ENCODE data around the gene CTNNA3. TPM values are rescaled to one million over a fixed set of nuclear protein-coding genes. Genes with fewer than 3 reads are reported as not detected.

Gene CTNNA3
- total and polyA plus RNA-seq, 12 donors: 0.03 to 14.4 (median 0.47) TPM; not detected in 1

DNA sequence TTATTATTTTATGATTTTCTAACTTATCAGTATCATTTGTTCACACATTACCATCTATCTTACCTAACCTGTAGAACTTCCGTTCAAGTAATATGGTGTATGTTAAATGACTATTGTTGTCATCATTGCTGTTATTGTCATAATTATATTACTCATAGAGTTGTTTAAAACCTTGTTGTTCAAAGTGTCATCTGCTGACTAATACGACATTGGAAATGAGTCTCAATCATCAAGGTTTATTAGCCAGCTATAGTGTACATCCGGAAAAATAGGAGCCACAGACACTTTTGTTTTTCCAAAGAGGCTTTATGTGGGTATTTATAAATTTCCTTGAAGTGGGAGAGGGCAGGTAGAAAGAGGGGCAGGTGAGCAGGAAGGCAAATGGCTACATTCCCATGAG, 1157.1 kb downstream of the CTNNA3 start:
- intact Hi-C loops (cut with DNase I): no loop called here
- Histone ChIP-seq H3K4me1 (replicated peaks in 1 of 2) (no peaks in the 10 kb centered on the region), H3K36me3 (replicated peaks in 1 of 2) (no peaks in the 10 kb centered on the region), H3K9me3 (replicated peaks in 1 of 3) (no peaks in the 10 kb centered on the region), H3K27me3 (no peaks in the 10 kb centered on the region), H3K4me3 (no peak overlapping the region), H3K27ac (no peak overlapping the region)
- DNase-seq: no peak
- 64 to 76% (median 72%) methylated on average over 3 of the region's 3 CpGs for WGBS, 4 donors
- TF ChIP-seq, protein P1, sequence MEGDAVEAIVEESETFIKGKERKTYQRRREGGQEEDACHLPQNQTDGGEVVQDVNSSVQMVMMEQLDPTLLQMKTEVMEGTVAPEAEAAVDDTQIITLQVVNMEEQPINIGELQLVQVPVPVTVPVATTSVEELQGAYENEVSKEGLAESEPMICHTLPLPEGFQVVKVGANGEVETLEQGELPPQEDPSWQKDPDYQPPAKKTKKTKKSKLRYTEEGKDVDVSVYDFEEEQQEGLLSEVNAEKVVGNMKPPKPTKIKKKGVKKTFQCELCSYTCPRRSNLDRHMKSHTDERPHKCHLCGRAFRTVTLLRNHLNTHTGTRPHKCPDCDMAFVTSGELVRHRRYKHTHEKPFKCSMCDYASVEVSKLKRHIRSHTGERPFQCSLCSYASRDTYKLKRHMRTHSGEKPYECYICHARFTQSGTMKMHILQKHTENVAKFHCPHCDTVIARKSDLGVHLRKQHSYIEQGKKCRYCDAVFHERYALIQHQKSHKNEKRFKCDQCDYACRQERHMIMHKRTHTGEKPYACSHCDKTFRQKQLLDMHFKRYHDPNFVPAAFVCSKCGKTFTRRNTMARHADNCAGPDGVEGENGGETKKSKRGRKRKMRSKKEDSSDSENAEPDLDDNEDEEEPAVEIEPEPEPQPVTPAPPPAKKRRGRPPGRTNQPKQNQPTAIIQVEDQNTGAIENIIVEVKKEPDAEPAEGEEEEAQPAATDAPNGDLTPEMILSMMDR (IDR thresholded peaks at IDR 0.05): no peak
- TF ChIP-seq POLR2A (IDR thresholded peaks at IDR 0.05): no peak

DNA sequence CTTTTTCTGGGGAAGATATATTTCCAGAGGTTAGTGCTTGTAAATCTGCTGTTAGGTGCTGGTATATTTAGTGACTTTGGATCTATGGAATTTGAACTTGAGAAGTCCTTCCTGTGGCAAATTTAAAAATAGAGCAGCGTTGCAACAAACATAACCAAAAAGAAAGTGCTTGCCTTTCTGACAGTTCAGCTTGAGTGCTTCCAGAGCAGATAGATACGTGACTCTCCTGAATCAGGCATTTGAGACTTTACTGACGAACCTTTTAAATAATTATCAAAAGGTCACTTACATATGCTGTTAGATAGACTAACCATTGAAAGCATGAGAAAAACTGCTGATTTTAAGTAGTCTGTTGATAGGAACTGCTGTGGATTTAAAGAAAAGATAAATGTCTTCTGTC, 1157.6 kb downstream of the CTNNA3 start:
- Histone ChIP-seq H3K4me3 (no peak overlapping the region), H3K4me1 (replicated peaks in 1 of 2) (no peaks in the 10 kb centered on the region), H3K27me3 (no peaks in the 10 kb centered on the region), H3K9me3 (replicated peaks in 1 of 3) (no peaks in the 10 kb centered on the region), H3K36me3 (replicated peaks in 1 of 2) (no peaks in the 10 kb centered on the region), H3K27ac (no peak overlapping the region)
- intact Hi-C loops (cut with DNase I): no loop called here
- TF ChIP-seq, protein P1 (IDR thresholded peaks at IDR 0.05): no peak
- no peak for TF ChIP-seq POLR2A (IDR thresholded peaks at IDR 0.05)
- no peak for DNase-seq
- WGBS, 4 donors: 40 to 49% (median 47%) methylated on average over 3 of the region's 3 CpGs

DNA sequence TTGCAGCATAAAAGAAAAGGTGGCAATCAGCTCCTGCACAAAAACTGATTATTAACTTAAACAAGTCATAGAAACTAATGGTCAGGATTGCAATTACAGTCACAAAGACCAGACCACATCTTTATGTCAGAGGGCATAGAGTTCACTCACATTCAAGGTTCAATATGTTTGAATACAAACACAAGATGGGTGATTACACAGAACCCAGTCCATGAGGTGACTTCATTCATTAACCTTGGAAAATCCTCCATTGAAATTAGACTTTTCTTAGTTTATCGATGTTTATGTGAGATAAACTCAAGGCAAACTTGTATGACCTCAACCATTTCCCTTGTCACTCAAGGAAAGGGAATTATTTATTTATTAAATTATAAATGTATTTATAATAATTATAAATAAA, 1158.8 kb downstream of the CTNNA3 start:
- Histone ChIP-seq H3K4me1 (replicated peaks in 1 of 2) (no peaks in the 10 kb centered on the region), H3K9me3 (replicated peaks in 1 of 3) (no peaks in the 10 kb centered on the region), H3K27me3 (no peaks in the 10 kb centered on the region), H3K27ac (no peak overlapping the region), H3K4me3 (no peak overlapping the region), H3K36me3 (replicated peaks in 1 of 2) (no peaks in the 10 kb centered on the region)
- no peak for DNase-seq
- TF ChIP-seq, protein P1 (IDR thresholded peaks at IDR 0.05): no peak
- TF ChIP-seq POLR2A (IDR thresholded peaks at IDR 0.05): no peak
- intact Hi-C loops (cut with DNase I): no loop called here
- WGBS, 4 donors: 61 to 76% (median 68%) methylated on average over 1 of the region's 1 CpG

DNA sequence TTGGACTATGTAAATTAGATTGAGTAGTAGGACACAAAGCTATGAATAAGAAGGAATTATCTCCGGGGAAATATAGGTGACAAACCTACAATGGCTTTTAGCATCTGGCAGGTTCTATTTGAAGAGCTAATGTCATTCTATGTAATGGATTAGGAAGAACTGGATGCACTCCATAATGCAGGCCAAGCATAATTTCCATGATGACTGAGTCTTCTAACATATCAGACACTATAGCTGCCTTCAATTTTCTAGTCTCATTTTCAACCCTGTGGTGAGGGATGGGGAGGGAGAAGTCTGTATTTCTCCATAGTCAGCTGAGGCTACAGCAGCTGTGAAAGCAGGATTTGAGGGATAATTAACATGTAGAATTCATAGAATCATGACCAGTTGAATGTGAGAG, 1160.6 kb downstream of the CTNNA3 start:
- no peak overlapping the region for H3K4me3 ChIP-seq
- H3K27ac ChIP-seq: no peak overlapping the region
- TF ChIP-seq, protein P1 (IDR thresholded peaks at IDR 0.05): no peak
- TF ChIP-seq POLR2A (IDR thresholded peaks at IDR 0.05): no peak
- WGBS, 4 donors: 71 to 84% (median 73%) methylated on average over 1 of the region's 1 CpG
- no peak for DNase-seq
- H3K36me3 ChIP-seq (replicated peaks in 1 of 2): no peaks in the 10 kb centered on the region
- no peaks in the 10 kb centered on the region for H3K27me3 ChIP-seq
- H3K4me1 ChIP-seq (replicated peaks in 1 of 2): no peaks in the 10 kb centered on the region
- intact Hi-C loops (cut with DNase I): no loop called here
- H3K9me3 ChIP-seq (replicated peaks in 1 of 3): no peaks in the 10 kb centered on the region
